GM19351 (cell line): ENCODE measurements around the gene DOK4.
"Not testable (repeated sequence)": the region's sequence is repeated elsewhere in the genome, so short reads cannot be mapped to it uniquely, and the experiment has no call there.

ENCODE experiments used
- ATAC-seq: cut with Tn5 transposase; IDR thresholded peaks from one replicate; pipeline ENCODE4 v1.9.1; 2021; ENCODE audit warnings: mild to moderate bottlenecking, moderate library complexity; ENCODE audit not compliant: unreplicated experiment

DOK4 gene

DNA sequence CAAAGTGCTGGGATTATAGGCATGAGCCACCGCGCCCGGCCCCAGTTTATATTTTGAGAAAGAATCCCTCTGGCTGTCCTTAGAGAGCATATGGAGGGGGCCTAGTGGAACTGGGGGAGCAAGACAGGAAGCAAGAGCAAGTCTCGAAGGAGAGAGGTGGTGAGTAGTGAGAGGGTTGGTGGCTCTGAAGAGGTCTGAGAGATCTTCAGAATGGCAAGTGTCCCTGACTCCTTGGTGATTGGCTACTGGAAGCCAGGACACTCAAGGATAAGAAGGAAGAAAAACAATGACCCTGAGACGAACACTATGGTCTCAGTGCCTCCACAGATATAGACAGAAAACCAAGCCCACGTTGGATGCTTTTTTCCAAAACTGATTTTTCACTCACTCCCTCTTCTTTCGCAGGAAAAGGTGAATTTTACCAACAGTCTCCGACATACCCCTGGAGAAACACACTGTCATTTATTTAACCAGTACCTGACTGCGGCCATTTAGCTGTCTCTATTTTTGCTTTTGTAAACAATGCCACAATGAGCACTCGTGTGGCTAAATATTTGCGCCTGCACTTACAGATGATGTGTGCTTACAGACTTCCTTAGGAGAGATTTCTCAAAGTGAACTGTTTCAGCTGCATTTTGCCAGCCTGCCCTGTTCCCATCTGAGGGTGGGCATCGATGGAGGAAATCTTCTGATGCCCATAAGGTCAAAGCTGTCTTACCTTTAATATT is 15.9 kb upstream of the DOK4 start:
- ATAC-seq, result no peak

GRCh38 chr16:57501492-57501891 is 15.2 kb upstream of the DOK4 start:
- no peak for ATAC-seq

- no peak for ATAC-seq
These were observed 14.4 kb upstream of the DOK4 start for GRCh38 chr16:57500578-57501111.

DNA sequence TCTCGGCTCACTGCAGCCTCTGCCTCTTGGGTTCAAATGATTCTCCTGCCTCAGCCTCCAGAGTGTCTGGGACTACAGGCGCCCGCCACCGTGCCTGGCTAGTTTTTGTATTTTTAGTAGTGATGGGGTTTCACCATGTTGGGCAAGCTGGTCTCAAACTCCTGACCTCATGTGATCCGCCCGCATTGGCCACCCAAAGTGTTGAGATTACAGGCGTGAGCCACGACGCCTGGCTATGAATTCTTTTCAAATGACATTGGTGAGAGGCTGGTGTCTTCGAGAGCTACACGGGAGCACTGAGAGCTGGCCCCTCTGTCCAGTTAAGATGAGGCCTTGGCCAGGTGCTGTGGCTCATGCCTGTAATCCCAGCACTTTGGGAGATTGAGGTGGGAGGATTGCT is 13.6 kb upstream of the DOK4 start:
- not testable (repeated sequence) for ATAC-seq

DNA sequence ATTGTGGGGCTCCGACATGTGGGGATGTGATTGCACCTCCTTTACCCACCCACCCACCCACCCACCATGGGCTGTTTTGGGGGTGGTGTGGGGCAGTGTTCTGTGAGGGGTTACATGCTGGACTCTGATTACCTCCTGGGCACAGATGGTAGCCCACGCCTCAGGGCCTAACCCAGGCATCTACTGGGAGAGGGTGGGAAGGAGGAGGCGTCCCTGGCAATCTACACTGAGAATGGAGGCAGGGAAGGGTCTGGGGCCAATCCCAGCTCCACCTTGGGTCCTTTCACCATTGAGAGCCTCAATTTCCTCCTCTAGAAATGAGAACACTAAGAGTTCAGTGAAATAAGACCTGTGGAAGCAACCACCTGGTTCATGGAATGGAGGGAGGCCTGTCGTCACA is 11.7 kb upstream of the DOK4 start:
- no peak for ATAC-seq

DNA sequence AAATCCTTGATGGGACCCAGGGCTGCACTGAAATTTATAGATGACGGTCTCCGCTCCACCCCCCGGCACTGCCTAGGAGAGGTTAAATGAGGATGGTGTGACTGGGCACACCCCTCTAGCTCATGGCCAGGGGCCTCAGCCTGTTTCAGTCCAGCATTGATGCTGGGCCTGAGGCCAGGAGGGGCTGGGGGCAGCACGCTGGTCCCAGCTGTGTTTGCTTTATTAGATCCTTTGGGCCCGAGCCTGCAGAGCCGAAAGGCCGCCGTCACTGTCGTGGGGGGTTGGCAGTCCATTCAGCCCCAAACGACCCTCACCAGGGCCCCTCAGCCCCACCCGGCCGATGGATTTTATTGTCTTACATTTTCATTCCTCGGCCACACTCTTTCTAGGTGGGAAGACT is 10.8 kb upstream of the DOK4 start:
- ATAC-seq, result no peak

GRCh38 chr16:57493767-57494166 is 7.5 kb upstream of the DOK4 start:
- ATAC-seq, result no peak

- ATAC-seq, result no peak
These were observed 2.9 kb upstream of the DOK4 start for GRCh38 chr16:57489229-57489628.

DNA sequence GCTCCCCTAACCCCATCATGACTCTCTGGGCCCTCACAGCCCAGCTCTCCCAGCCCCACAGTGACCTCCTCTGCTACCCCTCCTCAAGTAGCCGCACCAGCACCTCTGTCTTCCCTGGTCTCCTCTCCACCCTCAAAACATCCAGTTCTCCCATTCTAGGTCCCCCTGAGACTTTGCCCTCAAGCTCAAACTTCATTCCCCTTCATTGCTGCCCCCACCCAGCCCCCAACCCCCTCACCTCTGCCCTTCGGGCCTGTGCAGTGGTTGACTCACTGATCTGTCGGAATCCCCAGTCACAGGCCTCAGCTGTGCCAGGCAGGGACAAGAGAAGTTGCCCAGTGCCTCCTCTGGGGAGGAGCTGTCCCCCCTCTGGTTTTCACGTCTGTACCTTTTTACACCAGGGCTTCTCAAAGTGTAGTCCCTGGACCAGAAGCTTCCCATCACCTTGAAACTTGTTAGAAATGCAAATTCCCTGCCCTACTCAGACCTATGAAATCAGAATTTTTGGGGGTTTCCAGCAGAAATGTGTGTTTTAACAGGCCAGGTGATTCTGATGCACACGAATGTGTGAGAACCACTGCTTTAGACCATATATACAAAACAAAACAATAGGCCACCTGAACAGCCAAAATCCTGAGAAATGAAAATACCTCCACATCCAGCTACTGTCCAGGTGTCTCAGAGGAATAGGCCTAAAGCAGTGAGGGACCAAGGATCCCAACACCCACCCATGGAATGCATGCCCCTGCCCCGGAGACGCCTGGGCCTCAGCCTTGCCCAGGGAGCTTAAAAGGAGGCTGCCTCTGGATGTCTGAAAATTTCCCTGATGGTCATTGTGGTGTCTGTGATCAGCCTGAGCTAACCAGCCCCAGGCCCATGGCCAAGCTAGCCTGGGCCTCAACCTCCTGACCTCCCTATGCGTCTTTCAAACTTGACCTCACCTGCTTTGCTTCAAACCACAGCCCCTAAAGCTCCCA is 853 bp upstream of the DOK4 start:
- ATAC-seq, result no peak

DNA sequence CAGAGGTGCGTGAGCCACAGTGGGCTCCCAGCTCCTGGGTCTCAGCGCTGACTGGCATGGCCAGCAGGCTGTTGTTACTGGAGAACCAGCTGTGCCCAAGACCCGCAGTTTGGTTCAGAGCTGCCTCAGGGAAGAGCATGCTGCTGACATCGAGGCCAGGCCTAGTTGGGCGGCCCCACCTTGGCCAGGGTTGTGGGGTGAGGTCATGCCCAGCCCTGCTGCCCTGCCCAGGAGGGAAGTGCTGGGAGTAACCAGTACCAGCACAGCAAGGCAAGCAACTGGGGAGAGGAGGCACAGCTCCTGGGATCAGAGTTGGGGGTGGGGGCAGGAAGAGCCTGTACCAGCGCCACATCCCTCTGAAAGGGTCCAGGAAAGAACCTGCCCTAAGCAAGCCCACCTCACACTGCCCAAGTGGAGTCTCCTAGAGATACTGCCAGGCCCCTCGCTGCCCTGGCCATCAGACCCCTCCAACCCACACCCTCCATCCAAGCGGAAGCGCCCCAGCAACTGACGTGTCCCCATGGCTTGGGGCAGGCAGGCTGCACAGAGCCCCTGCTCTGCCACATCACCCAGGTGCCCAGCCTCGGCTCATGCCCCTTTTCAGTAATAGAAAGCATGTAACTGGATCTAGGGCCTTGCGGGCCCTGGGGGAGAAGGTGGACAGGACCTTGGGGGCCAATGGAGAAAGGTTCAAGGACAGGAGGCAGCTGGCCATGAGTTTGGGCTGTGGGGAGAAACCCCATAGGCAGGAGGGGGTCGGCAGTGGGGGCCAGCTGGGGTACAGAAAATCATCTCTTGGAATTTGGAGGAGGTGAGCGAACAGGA is 990 bp downstream of the DOK4 start:
- no peak for ATAC-seq

GRCh38 chr16:57484515-57485005 is 1.7 kb downstream of the DOK4 start:
- no peak for ATAC-seq

DNA sequence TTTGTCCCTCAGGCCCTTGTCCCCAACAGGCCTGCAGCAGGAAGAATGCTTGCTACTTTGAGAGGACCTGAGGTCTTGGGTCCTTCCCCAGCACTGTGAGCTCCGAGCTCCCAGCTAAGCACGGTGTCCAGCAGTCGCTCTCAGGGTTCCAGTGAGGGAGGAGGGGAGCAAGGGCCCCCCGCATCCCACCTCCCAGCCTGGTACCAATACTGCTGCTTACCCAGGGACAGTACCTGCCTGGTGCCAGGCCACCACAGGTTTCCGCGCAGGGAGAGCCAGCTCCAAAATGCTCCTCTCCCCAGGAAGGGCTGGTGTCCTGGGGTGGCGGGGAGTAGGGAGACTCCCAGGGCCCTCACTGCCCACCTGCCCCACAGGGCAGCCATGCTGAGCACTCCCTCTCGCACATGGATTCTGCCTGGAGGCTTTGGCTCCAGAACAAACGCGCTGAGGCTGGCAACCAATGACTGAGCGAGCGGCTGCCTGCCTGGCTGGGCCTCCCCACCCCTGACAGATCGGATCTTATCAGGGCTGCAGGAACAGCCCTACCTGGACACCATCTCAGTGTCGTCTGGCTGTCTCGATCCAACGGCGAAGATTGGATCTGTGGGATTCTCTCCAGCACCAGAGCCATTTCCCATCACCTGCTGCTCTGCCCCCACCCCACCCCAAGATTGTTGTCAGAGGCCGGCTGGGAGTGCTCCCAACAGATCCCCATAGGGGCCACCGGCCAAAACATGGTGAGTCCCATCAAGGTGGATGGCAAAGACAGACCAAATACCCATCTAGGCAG is 2.4 kb downstream of the DOK4 start:
- ATAC-seq, result no peak

- ATAC-seq, result no peak
These were observed 3.3 kb downstream of the DOK4 start for GRCh38 chr16:57482845-57483545.

DNA sequence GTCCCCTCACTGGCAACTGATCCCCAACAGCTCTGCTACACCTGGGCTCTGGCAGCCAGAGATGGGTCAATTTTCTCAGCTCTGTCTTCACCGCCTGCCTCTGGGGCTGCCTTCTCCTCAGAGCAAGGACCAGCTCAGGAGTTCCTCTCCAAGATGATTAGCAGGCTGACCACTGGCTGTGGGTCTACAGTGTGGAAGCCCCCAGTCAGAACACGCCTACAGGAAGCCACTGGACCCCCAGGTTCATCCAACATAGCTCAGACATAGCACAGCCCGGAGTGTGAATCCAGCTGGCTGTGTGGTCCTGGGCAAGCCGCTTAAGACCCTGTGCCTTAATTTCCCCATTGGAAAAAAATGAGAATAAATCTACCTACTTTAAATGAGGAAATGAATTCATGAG is 4.9 kb downstream of the DOK4 start:
- ATAC-seq, result no peak

- no peak for ATAC-seq
These were observed 5.5 kb downstream of the DOK4 start for GRCh38 chr16:57480754-57481230.

GRCh38 chr16:57479976-57480753 is 6.1 kb downstream of the DOK4 start:
- no peak for ATAC-seq

GRCh38 chr16:57479205-57479975 is 6.9 kb downstream of the DOK4 start:
- no peak for ATAC-seq
